ENCODE results near the gene ATP6V1B1. TPM values are rescaled to one million over a fixed set of nuclear protein-coding genes. Genes with fewer than 3 reads are reported as not detected.

The ATP6V1B1 gene
- total RNA-seq, 4 donors from 2014 or later = 0.46 TPM; not detected in 3

DNA sequence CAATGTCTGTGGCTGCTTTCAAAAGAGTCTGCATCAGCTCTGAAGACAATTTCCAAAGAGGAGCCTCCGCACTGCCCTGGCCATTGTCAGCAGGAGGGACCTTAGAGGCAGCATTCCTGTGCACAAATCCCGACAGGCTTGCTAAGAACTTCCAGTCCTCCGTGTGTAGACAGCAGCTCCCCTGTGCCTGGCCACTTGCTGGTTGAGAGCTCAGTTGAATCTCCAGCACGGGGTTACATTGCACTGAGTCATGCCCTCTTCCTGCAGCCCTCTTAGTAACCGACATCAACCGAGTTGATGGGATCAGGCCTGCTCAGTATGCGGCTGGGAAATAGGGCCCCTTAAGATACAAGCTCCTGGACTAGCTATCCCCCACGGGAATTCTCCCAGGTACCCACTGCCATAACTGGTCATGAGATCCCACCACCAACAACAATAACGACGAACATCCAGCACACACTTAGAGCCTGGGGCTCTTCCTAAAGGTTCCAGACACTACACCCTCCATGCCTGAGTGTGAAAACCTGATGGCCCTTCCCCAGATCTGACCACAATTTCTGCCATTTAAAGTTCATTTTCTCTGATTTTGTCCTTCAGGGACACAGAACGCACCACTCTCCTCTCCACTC is 12.0 kb downstream of the ATP6V1B1 start:
- H3K36me3 ChIP-seq = no peaks in the 10 kb centered on the region
- TF ChIP-seq EP300 (IDR thresholded peaks at IDR 0.05) (no peak), POLR2A (IDR thresholded peaks at IDR 0.05) (no peak), POLR2AphosphoS5 (IDR thresholded peaks at IDR 0.05) (no peak)
- TF ChIP-seq, protein P1, sequence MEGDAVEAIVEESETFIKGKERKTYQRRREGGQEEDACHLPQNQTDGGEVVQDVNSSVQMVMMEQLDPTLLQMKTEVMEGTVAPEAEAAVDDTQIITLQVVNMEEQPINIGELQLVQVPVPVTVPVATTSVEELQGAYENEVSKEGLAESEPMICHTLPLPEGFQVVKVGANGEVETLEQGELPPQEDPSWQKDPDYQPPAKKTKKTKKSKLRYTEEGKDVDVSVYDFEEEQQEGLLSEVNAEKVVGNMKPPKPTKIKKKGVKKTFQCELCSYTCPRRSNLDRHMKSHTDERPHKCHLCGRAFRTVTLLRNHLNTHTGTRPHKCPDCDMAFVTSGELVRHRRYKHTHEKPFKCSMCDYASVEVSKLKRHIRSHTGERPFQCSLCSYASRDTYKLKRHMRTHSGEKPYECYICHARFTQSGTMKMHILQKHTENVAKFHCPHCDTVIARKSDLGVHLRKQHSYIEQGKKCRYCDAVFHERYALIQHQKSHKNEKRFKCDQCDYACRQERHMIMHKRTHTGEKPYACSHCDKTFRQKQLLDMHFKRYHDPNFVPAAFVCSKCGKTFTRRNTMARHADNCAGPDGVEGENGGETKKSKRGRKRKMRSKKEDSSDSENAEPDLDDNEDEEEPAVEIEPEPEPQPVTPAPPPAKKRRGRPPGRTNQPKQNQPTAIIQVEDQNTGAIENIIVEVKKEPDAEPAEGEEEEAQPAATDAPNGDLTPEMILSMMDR (IDR thresholded peaks at IDR 0.05) = no peak
- no peak overlapping the region for H3K27ac ChIP-seq
- H3K4me3 ChIP-seq = peak overlapping the region in 1 of 2 donors; percentile 42
- H3K27me3 ChIP-seq = peaks cover 38% of the 10 kb centered on the region
- peaks cover 0 to 20% (median 0%) of the 10 kb centered on the region in 3 donors for H3K4me1 ChIP-seq
- H3K9me3 ChIP-seq = no peaks in the 10 kb centered on the region
- ATAC-seq = peak; percentile 5
- WGBS, 2 donors (ENCODE audit: low coverage in 1 of 2) = 16 to 49% methylated on average over 3 to 8 of the region's 11 CpGs

DNA sequence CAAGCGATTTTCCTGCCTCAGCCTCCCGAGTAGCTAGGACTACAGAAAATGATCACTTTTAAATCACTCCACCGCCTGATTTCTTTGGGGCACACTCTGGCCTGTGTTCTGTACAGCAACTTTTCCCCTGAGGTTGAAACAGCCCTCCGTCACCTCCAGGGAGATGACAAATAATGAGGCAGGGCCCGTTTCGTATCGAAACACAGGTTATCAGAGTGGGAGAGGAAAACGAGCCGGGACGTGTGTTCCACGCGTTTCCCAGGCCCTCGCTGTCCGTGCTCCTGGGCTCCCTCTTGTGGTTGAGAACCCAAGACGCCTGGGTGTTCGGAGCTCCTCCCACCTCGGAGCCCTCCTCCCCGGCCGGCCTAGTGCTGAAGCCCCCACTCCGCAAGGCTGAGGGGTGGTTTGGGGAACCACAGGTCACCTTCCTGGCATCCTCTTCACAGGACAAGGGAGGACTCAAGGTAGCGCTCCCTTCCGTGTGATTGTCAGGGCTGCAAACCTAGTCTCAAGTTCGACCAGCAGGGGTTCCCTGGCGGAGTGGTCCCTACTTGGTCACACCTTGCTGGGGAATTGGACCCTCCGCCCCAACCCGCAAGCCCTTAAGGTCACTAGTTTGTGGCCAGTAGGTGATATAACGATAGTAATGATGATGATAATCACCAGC is 12.8 kb downstream of the ATP6V1B1 start:
- Histone ChIP-seq H3K4me1 (peaks cover 0 to 20% (median 0%) of the 10 kb centered on the region in 3 donors), H3K9me3 (no peaks in the 10 kb centered on the region), H3K4me3 (peak overlapping the region; percentile 10 to 42), H3K27me3 (peaks cover 38% of the 10 kb centered on the region), H3K27ac (no peak overlapping the region), H3K36me3 (no peaks in the 10 kb centered on the region)
- no peak for TF ChIP-seq POLR2A (IDR thresholded peaks at IDR 0.05)
- TF ChIP-seq, protein P1 (IDR thresholded peaks at IDR 0.05) = peak; percentile 63 to 90 (median 77)
- peak; percentile 93 for ATAC-seq
- 5 to 33% methylated on average over 1 to 11 of the region's 27 CpGs for WGBS, 2 donors (ENCODE audit: low coverage in 1 of 2)

DNA sequence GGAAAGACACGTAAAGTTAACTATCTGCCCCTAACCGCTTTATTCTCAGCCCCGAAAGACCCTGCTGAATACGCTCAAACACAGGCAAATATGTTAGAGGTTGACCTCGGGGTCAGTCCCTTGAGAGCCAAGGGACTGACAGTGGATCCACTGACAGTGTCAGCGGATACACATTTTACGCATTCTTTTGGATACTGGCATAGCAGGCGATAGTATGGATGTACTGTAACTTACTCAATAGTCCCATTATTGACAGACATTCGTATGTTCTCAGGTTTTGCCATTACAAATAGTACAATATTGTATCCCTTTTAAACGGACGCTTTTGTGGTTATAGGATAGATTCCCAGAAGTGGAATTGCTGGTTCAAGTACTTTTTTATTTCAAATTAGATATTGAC is 13.4 kb downstream of the ATP6V1B1 start:
- Histone ChIP-seq H3K4me3 (no peak overlapping the region), H3K4me1 (peaks cover 0 to 20% (median 0%) of the 10 kb centered on the region in 3 donors), H3K9me3 (no peaks in the 10 kb centered on the region), H3K27ac (no peak overlapping the region), H3K27me3 (peaks cover 36% of the 10 kb centered on the region), H3K36me3 (no peaks in the 10 kb centered on the region)
- no peak for ATAC-seq
- WGBS, 2 donors (ENCODE audit: low coverage in 1 of 2) = 67 to 70% methylated on average over 11 of the region's 11 CpGs
- TF ChIP-seq EP300 (IDR thresholded peaks at IDR 0.05) = no peak
- TF ChIP-seq POLR2A (IDR thresholded peaks at IDR 0.05) = no peak
- TF ChIP-seq, protein P1 (IDR thresholded peaks at IDR 0.05) = no peak
- no peak for TF ChIP-seq POLR2AphosphoS5 (IDR thresholded peaks at IDR 0.05)

DNA sequence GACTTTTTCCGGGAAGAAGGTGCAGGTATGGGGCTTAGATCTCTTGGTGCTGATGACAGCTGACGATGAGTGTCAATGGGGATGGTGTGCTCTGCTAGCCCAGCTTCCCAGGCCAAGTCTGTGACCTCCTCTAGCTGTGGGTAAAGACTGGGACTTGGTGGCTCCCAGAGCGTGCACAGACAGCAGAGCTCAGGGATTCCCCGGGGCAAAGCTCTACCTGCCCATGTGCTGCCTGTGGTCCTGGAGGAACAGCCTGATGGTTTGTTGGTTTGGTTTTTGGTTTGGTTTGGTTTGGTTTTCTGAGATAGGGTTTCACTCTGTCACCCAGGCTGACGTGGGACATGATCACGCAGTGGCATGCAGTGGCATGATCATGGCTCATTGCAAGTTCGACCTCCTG is 19.2 kb downstream of the ATP6V1B1 start:
- no peaks in the 10 kb centered on the region for H3K4me1 ChIP-seq
- no peak overlapping the region for H3K27ac ChIP-seq
- no peak for ATAC-seq
- no peaks in the 10 kb centered on the region for H3K9me3 ChIP-seq
- WGBS, 2 donors (ENCODE audit: low coverage in 1 of 2) = 82 to 84% methylated on average over 3 to 7 of the region's 7 CpGs
- H3K36me3 ChIP-seq = no peaks in the 10 kb centered on the region
- no peak overlapping the region for H3K4me3 ChIP-seq
- TF ChIP-seq POLR2A (IDR thresholded peaks at IDR 0.05) (no peak), EP300 (IDR thresholded peaks at IDR 0.05) (no peak), POLR2AphosphoS5 (IDR thresholded peaks at IDR 0.05) (no peak)
- TF ChIP-seq, protein P1 (IDR thresholded peaks at IDR 0.05) = no peak
- peaks cover 46% of the 10 kb centered on the region for H3K27me3 ChIP-seq

DNA sequence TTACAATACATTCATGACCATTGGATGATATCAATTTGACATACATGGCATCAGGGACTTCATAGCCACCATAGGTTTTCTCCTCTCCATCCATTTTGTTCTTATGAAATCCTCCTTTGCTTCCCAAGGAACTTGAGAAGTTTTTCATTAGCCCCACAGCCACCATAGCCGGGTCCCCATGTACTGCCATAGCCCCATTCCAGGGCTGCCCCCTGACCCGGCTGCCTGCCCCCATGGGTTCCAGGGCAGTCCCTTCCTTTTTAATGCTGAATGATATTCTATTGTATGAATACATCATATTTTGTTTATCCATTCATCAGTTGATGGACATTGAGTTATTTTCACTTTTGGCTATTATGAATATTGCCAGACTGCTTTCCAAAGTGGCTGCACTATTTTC is 20.4 kb downstream of the ATP6V1B1 start:
- no peaks in the 10 kb centered on the region for H3K4me1 ChIP-seq
- ATAC-seq = no peak

More for the DNA sequence above, 20.4 kb downstream of the ATP6V1B1 start:
- H3K27me3 ChIP-seq = peaks cover 59% of the 10 kb centered on the region
- TF ChIP-seq EP300 (IDR thresholded peaks at IDR 0.05) (no peak), POLR2AphosphoS5 (IDR thresholded peaks at IDR 0.05) (no peak), POLR2A (IDR thresholded peaks at IDR 0.05) (no peak)
- TF ChIP-seq, protein P1 (IDR thresholded peaks at IDR 0.05) = no peak
- no peaks in the 10 kb centered on the region for H3K9me3 ChIP-seq
- no peak overlapping the region for H3K4me3 ChIP-seq
- no peaks in the 10 kb centered on the region for H3K36me3 ChIP-seq
- 89 to 100% methylated on average over 2 of the region's 2 CpGs for WGBS, 2 donors (ENCODE audit: low coverage in 1 of 2)
- H3K27ac ChIP-seq = no peak overlapping the region
